Kidney glomerular epithelial cell (primary cell): ENCODE data around the gene NXPH1.
"Not testable (repeated sequence)": the region's sequence is repeated elsewhere in the genome, so short reads cannot be mapped to it uniquely, and the experiment has no call there.

Experiments used
- DNase-seq: peaks from one replicate; lab custom pipeline; 2025; lab: John Stamatoyannopoulos, UW

Gene NXPH1

DNA sequence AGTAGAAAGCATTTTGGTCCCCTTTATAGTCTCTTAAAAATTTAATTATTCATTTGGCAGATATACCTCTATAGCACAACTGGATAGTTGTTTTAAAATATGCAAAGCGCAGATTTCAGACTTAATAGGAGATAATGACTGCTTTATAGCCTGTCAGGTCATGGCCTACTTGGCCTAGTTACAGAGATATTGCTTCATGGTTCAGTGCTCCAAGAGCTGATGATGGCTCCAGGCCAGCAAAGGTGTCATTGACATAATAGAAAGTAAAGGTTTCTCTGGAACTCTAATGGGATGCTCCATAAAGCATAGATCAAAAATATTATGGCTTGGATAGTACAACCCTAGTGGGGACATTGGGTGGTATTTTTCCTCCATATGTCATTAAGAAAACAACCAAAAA is 285.7 kb downstream of the NXPH1 start:
- DNase-seq = no peak

DNA sequence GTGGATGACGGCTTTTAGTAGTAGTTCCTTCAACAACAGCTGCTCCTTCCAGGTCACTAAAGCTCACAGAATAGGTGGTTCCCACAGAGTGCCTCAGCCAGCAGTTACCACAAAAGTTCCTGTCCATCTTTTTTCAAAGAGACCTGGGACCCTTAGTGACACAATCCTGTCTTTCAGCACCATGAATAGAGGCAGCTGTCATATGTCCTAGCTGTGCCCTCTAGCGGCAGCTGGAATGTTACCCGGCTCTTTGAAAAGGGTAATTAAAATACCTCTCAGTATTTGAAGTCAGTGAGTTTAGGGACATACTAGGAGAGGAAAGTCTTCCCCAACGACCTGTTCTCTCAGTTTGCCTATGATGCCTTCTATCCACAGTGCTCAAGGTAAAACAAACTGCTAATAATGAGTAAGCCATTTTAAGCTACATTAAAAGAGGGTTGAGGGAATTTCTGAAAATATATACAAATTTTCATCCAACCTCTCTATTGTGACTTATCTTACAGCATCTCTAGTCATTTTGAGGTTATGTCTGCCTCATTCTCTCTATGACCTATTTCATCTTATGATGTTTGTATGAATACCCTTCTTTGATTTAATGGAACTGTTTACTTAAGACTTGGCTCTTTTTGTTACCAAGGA is 290.8 kb downstream of the NXPH1 start:
- peak; percentile 1 for DNase-seq

DNA sequence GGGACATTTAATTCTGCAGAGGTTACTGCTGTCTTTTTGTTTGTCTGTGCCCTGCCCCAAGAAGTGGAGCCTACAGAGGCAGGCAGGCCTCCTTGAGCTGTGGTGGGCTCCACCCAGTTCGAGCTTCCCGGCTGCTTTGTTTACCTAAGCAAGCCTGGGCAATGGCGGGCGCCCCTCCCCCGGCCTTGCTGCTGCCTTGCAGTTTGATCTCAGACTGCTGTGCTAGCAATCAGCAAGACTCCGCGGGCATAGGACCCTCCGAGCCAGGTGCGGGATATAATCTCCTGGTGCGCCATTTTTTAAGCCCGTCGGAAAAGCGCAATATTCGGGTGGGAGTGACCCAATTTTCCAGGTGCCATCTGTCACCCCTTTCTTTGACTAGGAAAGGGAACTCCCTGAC is 298.3 kb downstream of the NXPH1 start:
- not testable (repeated sequence) for DNase-seq

DNA sequence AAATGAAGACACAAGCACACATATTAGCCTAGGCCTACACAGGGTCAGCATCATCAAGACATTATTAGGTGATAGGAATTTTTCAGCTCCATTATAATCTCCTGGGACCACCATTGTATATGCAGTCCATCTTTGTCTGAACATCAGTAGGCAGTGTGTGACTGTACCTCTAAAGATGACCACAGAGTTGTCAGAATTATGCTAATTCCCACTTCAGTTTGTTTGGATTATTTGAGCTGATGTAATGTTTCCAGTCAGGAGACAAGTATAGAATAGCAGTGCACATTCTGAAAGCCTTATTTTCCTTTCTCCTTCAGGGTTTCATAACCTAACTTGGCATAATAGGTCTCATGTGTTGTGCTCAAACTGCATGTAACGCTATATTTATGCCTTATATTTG is 306.4 kb downstream of the NXPH1 start:
- no peak for DNase-seq

DNA sequence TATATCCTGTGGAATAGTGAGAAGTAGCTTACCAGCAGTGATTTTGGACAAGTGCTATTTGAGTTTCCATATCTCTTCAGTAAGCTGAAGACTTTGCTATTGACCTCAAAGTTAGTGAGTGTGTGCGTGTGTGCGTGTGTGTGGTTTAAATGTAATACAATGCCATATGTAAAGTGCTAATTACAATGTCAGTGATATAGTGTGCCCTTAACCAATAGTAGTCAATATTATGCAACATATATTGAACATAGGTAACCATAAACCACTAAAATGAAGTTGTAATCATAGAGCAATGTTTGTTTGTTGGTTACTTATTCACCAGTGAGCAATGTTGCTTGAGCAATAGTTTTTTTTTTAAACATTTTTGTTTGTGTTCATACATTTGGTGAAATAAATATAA is 309.4 kb downstream of the NXPH1 start:
- no peak for DNase-seq

DNA sequence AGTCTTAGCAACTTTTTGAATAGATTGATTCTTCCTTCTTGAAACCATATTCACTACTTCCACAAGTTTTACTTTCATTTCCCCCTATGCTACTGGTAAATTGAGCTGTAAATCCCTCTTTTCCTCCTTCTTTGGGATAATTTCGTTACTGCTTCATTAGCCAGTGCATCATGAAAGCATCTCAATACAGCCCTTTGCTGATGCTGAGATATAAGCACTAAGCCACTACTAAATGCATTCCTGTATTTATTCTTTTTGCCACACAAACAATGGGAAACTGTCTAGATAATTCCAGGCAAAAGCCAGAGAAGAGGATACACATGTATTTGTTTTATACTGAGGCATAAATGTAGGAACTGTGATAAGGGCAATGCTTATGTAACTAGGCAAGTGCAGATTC is 313.9 kb downstream of the NXPH1 start:
- DNase-seq = no peak

DNA sequence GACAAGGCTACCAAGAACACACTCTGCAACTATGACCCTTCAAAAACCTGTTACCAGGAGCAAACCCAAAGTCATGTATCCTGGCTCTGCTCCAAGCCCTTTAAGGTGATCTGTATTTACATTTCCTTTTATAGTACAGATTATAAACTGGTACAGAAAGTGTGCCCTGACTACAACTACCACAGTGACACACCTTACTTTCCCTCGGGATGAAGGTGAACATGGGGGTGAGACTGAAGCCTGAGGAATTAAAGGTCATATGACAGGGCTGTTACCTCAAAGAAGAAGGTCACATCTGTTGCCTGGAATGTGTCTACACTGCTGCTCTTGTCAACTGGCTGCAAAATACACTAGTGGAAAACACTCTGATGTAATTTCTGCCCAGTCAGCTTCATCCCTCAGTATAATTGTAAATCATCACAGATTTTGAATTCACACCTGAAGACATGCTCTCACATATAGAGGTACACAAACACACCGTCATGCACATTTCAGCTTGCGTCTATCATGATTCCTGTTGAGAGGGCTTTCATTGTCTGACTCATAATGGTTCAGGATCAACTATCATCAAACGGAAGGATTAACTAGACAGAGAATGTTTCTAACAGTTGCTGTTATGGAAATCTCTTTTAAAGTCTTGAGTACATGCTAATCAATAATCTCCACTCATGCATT is 318.3 kb downstream of the NXPH1 start:
- DNase-seq = no peak

DNA sequence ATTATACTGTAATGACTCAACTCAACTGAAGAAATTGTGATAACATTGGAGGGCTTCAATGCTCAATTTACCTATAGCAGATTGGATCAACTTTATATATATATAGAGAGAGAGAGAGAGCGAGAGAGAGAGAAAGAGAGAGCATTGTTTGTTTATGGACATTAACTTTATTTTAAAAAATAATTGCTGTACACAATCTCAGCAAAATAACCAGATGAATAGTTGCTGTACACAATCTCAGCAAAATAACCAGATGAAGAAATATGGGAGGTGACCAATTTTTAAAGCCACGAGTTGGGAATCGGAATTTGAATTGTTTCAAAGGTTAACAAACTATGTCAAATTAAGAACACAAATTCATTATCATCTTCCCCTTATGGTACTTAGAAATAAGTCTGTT is 319.9 kb downstream of the NXPH1 start:
- no peak for DNase-seq

DNA sequence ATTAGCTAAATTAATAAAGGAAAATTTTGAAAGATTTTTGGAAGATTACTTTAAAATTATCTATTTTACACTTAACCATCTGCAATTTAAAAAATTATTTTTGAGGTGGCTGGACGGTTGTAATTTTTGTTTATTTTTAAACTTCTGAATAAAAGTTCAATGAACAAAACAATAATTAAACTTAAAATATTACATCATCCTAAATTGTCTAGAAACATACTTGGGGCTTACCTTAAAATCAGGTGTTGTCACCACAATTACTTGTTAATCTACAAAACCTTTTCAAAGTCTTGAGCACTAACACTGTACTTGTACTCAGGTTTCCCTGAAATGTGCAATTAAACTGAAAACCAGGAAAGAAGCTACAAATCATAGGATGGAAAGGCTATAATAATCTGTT is 328.3 kb downstream of the NXPH1 start:
- no peak for DNase-seq

DNA sequence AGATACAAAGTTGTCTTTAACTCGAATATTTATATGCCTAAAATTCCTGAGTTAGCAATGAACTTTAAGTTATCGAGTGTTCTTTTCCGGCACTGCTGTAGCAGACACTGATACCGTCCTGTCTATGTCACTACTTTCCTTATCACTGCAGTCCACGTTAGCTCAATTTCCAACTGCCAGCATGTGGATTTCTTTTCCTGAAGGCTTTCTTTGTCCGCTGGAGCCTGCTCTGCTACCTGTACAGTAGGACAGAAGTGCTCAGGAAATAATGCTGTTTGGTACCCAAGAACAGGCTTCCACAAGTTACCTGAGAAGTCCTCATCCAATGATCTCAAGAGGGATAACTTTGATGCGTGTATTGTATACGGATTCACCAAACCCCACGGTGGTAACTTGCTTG is 329.4 kb downstream of the NXPH1 start:
- no peak for DNase-seq

DNA sequence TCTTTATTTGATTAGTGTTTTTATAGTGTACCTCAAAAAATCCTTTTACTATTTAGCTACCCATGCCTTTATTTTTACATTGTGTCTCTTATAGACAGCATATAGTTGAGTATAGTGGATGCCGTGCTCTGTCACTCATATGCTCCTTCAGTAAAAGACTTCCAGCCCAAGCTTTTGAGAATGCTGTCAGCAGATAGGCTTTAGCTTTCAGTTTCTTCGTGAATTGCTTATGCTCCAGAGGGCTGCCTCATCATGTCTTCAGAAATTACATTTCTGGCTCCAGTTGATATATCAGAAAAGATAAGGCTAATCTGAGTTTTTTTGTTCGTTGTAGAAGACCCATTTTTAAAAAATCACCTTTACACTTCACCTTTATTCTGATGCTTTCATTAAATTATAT is 332.0 kb downstream of the NXPH1 start:
- no peak for DNase-seq

DNA sequence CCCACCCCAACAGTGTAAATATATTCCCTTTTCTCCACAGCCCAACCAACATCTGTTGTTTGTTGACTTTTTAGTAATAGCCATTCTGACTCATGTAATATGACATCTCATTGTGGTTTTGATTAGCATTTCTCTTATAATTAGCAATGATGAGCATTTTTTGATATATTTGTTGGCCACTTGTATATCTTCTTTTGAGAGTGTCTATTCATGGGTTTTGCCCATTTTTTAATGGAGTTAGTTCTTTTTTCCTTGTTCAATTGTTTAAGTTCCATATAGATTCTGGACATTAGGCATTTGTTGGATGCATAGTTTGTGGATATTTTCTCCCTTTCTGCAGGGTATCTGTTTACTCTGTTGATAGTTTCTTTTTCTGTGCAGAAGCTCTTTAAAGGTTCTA is 340.1 kb downstream of the NXPH1 start:
- no peak for DNase-seq

DNA sequence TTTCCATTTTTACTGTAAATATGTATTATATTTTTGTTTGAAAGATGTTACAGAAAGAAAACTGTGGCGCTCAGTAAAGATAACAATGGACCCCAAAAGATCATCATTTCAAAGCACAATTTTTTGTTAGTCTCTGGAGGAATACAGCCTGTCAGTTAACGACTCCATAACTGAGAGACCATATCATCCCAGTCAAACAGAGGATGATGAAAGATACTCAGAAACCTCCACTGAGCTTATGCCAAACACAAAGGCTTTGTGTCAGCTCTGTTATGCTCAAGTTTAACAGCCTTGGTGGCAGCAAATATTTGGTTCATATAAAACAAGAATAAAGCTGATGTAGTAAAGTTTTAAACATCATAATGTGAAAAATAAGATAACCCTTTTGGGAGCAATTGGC is 345.1 kb downstream of the NXPH1 start:
- DNase-seq = no peak

DNA sequence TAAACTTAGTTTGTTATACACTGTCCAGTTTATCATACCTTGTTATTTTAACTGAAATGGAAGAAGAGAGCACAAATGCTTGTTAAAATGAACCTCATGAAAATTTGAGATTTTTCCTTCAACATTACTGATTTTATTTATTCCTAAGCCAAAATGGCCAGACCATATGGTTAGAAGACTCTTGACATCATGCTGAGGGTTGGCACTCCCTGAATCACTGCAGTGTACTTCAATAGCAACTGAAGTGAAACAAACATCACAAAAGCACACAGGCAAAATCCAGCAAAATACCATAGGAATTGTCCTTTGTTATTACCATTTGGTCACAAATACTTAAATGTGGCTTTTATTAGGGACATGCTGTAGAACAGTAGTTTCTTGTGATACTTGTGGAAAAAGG is 347.8 kb downstream of the NXPH1 start:
- no peak for DNase-seq

DNA sequence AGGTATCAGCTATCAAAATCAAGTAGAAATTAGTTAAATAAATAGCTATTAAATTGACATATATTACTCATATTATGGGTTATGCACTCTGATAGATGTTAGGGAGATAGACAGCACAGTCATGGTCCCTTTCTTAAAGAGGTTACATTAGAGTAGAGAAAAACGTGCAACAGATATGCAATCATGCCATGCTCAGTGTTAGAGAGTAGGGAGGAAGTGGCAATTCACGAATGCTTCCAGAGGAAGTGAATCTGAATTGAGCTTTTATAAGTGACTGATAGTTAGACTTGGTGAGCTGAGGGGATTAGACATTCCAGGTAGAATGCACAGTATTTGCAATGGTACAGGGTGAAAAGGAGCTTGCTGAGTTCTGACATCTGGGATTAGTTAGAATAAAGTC is 349.8 kb downstream of the NXPH1 start:
- DNase-seq = no peak

DNA sequence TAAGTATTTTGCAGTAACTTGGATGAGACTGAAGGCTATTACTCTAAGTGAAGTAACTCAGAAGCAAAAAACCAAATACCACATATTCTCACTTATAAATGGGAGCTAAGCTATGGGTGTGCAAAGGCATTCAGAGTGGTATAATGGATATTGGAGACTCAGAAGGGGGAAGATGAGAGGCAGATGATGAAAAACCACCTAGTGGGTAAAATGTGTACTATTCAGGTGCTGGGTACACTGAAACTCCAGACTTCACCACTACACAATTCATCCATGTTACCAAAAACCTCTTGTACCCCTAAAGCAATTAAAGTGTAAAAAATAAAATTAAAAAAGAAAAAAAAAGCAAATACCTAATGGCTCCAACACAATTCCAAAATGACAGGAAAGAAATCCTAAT is 351.7 kb downstream of the NXPH1 start:
- DNase-seq = no peak

DNA sequence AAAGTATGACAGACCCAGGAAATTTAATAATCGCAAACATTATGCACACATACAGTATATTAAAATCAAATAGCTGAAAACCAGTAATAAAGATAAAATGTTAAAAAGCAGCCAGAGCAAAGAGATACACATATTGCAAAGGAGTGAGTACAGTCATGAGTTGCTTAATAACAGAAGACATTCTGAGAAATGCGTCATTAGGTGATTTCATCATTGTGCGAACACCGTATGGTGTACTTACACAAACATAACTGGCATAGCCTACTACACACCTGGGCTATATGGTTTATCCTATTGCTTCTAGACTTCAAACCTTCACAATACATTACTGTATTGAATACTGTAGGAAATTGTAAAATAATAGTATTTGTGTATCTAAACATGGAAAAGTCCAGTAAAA is 367.6 kb downstream of the NXPH1 start:
- no peak for DNase-seq
